ENCODE data around the gene PSMB4.
"Not testable (repeated sequence)": the region's sequence is repeated elsewhere in the genome, so short reads cannot be mapped to it uniquely, and the experiment has no call there.

PSMB4 gene

DNA sequence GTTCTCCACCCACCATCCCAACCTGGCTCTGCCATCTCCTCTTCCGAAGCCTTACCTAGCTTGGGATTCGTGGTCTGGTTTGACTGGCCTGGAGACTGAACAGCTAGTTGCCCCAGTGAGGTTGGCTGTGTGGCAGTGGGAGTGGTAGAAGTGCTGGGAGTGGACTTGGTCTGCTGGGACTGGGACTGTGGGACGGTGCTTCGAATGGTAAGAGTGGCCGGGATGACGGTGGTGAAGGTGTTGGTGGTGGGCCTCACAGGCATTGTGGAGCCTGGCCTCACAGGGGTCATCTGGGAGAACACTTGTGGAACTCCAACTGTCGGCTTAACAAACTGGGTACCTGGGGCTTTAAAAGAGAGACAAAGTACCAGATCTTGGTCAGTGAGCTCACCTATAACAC, 28.7 kb downstream of the PSMB4 start:
- H3K27ac ChIP-seq: no peak overlapping the region
- no peak overlapping the region for H3K4me3 ChIP-seq

DNA sequence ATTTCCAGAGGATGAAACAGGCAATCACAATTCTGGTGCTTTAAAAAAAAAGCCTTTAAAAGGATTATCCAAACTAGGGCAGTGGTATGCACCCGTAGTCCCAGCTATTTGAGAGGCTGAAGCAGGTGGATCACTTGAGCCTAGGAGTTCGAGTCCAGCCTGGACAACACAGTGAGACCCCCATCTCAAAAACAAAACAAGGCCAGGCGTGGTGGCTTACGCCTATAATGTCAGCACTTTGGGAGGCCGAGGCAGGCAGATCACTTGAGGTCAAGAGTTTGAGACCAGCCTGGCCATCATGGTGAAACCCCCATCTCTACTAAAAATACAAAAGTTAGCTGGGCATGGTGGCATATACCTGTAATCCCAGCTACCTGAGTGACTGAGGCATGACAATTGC, 34.5 kb downstream of the PSMB4 start:
- H3K27ac ChIP-seq: peak overlapping the region in 1 of 21 experiments; percentile 32
- H3K4me3 ChIP-seq: not testable (repeated sequence)

DNA sequence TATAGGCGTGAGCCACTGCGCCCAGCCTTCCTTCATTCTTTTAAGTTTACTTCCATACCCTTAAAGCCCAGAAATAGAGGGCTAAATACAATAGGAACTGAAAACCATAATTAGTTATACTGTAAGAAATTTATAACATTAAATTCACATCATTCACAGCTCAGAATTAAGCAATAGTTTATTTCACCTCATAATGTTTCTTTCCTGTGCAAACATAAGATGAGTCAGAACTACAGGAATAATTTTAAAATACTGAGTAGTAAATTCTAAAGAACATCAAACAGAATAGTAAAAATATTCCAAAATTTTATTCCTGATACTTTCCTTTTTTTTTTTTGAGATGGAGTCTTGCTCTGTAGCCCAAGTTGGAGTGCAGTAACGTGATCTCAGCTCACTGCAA, 35.8 kb downstream of the PSMB4 start:
- no peak overlapping the region for H3K4me3 ChIP-seq
- no peak overlapping the region for H3K27ac ChIP-seq

DNA sequence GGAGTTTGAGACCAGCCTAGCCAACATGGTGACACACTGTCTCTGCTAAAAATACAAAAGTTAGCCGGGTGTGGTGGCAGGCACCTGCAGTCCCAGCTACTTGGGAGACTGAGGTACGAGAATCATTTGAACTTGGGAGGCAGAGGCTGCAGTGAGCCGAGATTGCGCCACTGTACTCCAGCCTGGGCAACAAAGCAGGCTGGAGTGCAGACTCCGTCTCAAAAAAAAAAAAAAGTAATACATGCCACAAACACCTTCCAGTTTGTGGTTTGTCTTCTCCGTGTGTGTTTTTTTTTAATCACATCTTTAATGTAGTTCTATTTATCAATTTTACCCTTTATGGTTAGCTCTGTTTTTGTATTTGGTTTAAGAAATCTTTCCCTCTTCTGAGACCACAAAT, 37.6 kb downstream of the PSMB4 start:
- Histone ChIP-seq H3K27ac (no peak overlapping the region), H3K4me3 (no peak overlapping the region)

DNA sequence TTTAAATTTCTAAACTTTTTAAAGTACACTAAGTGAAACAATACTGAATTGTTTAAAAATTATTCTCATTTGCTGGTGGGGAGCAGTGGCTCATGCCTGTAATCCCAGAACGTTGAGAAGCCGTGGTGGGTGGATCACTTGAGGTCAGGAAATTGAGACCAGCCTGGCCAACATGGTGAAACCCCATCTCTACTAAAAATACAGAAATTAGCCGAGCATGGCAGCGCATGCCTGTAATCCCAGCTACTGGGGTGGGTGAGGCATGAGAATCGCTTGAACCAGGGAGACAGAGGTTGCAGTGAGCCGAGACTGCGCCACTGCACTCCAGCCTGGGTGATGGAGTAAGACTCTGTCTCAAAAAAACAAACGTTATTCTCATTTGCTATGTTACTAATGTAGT, 38.0 kb downstream of the PSMB4 start:
- H3K27ac ChIP-seq: not testable (repeated sequence)

DNA sequence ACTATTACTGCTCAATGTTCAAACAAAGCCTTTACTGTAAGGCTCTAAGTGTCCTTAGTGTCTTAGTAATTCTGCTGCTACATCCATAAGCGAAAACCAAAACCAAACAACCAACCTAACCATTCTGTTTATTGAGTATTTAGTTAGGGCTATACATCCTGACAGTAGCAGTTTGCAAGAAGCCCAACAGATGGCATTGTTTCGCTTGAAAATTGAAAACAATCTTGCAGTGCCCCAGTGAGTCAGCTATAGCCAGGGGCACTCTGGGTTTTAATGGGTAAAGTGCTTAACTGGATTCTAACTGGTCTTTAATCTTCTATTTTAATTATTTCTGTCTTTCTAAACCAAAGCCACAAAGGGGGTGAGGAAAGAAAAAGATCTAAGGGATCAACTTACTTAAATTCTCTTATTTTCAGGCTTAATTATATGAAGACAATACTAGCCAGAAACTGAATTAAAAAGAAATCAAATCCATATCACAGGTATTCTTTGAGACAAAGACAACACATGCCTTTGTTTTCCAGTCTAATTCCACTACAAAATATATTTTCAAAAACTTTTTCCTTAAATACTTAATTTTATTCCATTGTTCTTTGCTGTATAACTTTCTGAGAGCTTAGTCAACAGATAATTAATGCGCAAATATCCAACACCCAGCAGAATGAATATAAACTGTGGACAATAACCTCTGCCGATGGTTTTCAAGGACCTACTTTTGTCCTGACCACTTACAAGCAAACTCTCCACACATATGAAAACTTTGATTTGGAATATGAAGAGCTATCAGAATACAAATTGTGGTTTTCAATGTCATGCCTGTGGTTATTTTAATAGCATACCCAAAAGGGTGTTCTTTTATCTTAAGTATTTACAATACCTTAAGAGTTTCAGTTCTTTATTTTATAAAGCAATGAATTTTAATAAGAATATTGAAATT, 44.7 kb downstream of the PSMB4 start:
- Histone ChIP-seq H3K27ac (no peak overlapping the region), H3K4me3 (no peak overlapping the region)

More for the DNA sequence above, 38.0 kb downstream of the PSMB4 start:
- not testable (repeated sequence) for H3K4me3 ChIP-seq

DNA sequence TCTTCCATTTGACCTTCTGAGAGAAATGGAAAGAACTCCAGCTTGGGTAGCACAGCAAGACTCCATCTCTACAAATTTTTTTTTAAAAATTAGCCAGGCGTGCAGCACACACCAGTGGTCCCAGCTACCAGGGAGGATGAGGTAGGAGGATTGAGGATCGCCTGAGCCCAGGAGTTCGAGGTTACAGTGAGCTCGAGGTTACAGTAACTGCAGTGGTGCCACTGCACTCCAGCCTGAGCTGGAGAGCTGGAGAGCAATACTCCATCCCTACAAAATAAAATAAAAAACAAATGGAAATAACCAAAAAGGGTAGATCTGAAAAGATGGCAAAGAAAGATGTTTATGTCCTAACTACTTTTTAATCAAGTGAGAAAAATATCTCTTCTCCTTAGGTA, 45.4 kb downstream of the PSMB4 start:
- no peak overlapping the region for H3K4me3 ChIP-seq
- H3K27ac ChIP-seq: peak overlapping the region in 2 of 21 experiments; percentile 17 to 46

DNA sequence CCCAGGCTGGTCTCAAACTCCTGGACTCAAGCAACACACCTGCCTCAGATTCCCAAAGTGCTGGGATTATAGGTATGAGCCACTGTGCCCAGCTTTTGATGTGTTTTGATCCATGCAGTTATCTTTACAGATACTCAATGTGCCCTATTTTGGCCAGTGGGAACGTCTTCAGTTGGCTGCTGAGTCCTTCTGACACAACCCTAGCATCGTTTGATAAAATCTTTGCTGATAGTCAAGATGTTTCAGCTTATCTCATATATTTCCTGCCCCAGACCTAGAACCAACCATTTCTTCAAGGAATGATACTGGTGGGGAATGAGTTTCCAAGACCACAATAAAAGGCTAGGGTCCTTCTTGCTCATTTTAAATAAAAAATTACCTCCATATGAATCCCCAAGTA, 48.3 kb downstream of the PSMB4 start:
- Histone ChIP-seq H3K27ac (no peak overlapping the region), H3K4me3 (no peak overlapping the region)

Measured in skin epidermis (tissue), 12 donors.